PFSK-1 (cell line): ENCODE measurements around the gene LIMK1.

Experiments used
- SIN3A ChIP-seq: IDR thresholded peaks from 2 replicates; pipeline ENCODE4 v1.6.1; 2012; ENCODE audit warnings: mild to moderate bottlenecking, low read length, moderate library complexity, borderline replicate concordance; ENCODE audit not compliant: insufficient read depth
- TF ChIP-seq, protein P1 (sequence below), 2 experiments: IDR thresholded peaks; 2 replicates each; pipeline versions ENCODE4 v1.6.1 to v1.8.0; 2011 to 2012; ENCODE audit warnings: low read depth in 2 of 2, low read length in 2 of 2, control low read depth in 1 of 2, inconsistent platforms in 1 of 2, mild to moderate bottlenecking in 1 of 2, moderate library complexity in 1 of 2; ENCODE audit not compliant: insufficient read depth in 1 of 2

GRCh38 chr7:74101061-74101681, 17.6 kb downstream of the LIMK1 start:
- no peak for TF ChIP-seq SIN3A
- TF ChIP-seq, protein P1, sequence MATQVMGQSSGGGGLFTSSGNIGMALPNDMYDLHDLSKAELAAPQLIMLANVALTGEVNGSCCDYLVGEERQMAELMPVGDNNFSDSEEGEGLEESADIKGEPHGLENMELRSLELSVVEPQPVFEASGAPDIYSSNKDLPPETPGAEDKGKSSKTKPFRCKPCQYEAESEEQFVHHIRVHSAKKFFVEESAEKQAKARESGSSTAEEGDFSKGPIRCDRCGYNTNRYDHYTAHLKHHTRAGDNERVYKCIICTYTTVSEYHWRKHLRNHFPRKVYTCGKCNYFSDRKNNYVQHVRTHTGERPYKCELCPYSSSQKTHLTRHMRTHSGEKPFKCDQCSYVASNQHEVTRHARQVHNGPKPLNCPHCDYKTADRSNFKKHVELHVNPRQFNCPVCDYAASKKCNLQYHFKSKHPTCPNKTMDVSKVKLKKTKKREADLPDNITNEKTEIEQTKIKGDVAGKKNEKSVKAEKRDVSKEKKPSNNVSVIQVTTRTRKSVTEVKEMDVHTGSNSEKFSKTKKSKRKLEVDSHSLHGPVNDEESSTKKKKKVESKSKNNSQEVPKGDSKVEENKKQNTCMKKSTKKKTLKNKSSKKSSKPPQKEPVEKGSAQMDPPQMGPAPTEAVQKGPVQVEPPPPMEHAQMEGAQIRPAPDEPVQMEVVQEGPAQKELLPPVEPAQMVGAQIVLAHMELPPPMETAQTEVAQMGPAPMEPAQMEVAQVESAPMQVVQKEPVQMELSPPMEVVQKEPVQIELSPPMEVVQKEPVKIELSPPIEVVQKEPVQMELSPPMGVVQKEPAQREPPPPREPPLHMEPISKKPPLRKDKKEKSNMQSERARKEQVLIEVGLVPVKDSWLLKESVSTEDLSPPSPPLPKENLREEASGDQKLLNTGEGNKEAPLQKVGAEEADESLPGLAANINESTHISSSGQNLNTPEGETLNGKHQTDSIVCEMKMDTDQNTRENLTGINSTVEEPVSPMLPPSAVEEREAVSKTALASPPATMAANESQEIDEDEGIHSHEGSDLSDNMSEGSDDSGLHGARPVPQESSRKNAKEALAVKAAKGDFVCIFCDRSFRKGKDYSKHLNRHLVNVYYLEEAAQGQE (IDR thresholded peaks at IDR 0.05; ENCODE audit: insufficient read depth in 1 of 2, low read depth in 2 of 2, low read length in 2 of 2) = no peak
